H1 (cell line): ENCODE measurements around the gene TMIGD1. TPM values are rescaled to one million over a fixed set of nuclear protein-coding genes. Genes with fewer than 3 reads are reported as not detected.

Experiments used
- CBX8 ChIP-seq: fragments of 300-800, 300-1000 bp; sonication (generic); IDR thresholded peaks from 2 replicates; pipeline ENCODE4 v1.7.1; 2016; ENCODE audit warnings: low read depth, low read length, borderline replicate concordance
- E2F6 ChIP-seq: IDR thresholded peaks from 2 replicates; pipeline ENCODE4 v1.6.1; 2012; ENCODE audit warnings: inconsistent platforms
- GABPA ChIP-seq: IDR thresholded peaks from 2 replicates; pipeline ENCODE4 v1.6.1; 2011; ENCODE audit warnings: mild to moderate bottlenecking, low read length, moderate library complexity, borderline replicate concordance; ENCODE audit not compliant: insufficient read depth
- KDM5A ChIP-seq: fragments of 200-600 bp; IDR thresholded peaks from 2 replicates; pipeline ENCODE4 v1.7.1; 2012; ENCODE audit warnings: mild to moderate bottlenecking, low read length, inconsistent platforms, mixed read lengths
- SIN3A ChIP-seq, 2 experiments: IDR thresholded peaks in 1 of 2; conservative IDR thresholded peaks in 1 of 2; 2 replicates each; pipeline ENCODE4 v1.6.1; 2011 to 2012; ENCODE audit warnings: low read length in 2 of 2, improper control_type of control experiment in 1 of 2, low read depth in 1 of 2, mild to moderate bottlenecking in 1 of 2
- SP1 ChIP-seq: IDR thresholded peaks from 2 replicates; pipeline ENCODE4 v1.6.1; 2011; ENCODE audit warnings: low read depth, low read length
- ZNF274 ChIP-seq: IDR thresholded peaks from 2 replicates; pipeline ENCODE4 v1.7.0; 2012; ENCODE audit warnings: low read length, borderline replicate concordance; ENCODE audit errors: extremely low read depth
- polyA plus RNA-seq, 7 experiments: library from polyadenylated mRNA; depleted of rRNA in 3 of 7; stranded (reverse) in 5 of 7; unstranded in 2 of 7; fragments of >200 nt in 5 of 7; fragments of 200-250 nt in 2 of 7; gene quantifications; 1 replicate in 5 of 7; 2 replicates in 1 of 7; 4 replicates in 1 of 7; pipeline versions ENCODE4 v1.2.1 to v1.2.3, GENCODE V29; 2011 to 2013; ENCODE audit warnings: missing spikeins in 2 of 7, mixed read lengths in 2 of 7
- total RNA-seq: library from RNA; stranded (reverse); fragmentation: NEBNext Ultra II Directional; extraction: Animal tissue kit (Norgen Biotek cat#: 25700); gene quantifications from 2 replicates; pipeline ENCODE4 v1.2.1, GENCODE V29; 2021

Gene TMIGD1
- total and polyA plus RNA-seq, 2 of the 8 experiments (the other 6 are each of a cell fraction or from before 2014, with no cell fraction given): not detected

GRCh38 chr17:30378825-30379302 is 45.0 kb upstream of the TMIGD1 start, which contains the start of gene CPD (continued):
- TF ChIP-seq GABPA (no peak), E2F6 (no peak; the same call in none of the 2 replicates), SP1 (peak; percentile 90), KDM5A (no peak), CBX8 (no peak), SIN3A (conservative IDR thresholded peaks at IDR 0.05 in 1 of 2, IDR thresholded peaks at IDR 0.05 in 1 of 2; ENCODE audit: low read depth in 1 of 2, low read length in 2 of 2) (peak; percentile 3 to 41; a peak in 1 of 4 replicates), ZNF274 (no peak)
